Jurkat, Clone E6-1 (cell line): ENCODE data around the gene AMH.

Experiments used
- DNase-seq: peaks from one replicate; pipeline ENCODE4 v3.0.0-alpha.2; 2011; ENCODE audit warnings: low read depth, low spot score
- H3K4me3 ChIP-seq: 2 replicates; pipeline ENCODE4 v1.5.1; 2011; ENCODE audit warnings: mild to moderate bottlenecking, low read length, control low read depth, moderate library complexity

AMH gene

DNA sequence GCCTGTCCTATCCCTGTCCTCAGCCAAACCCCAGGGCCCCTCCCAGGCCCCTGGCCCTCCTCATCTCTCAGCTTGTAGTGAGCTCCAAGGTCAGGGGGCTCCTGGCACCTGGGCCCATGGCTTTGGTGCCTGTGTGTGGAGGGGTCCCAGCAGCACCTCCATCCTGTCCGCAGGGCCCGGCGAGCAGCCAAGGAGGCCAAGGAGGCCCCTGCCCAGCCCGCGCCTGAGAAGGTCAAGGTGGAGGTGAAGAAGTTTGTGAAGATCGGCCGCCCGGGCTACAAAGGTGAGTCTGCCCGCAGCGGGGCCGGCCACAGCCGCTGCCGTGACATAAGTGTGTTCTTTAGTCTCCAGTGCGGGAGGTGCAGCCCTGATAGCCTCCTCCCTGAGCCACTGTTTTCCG lies 3.9 kb upstream of the AMH start:
- DNase-seq: no peak
- H3K4me3 ChIP-seq: no peak overlapping the region

DNA sequence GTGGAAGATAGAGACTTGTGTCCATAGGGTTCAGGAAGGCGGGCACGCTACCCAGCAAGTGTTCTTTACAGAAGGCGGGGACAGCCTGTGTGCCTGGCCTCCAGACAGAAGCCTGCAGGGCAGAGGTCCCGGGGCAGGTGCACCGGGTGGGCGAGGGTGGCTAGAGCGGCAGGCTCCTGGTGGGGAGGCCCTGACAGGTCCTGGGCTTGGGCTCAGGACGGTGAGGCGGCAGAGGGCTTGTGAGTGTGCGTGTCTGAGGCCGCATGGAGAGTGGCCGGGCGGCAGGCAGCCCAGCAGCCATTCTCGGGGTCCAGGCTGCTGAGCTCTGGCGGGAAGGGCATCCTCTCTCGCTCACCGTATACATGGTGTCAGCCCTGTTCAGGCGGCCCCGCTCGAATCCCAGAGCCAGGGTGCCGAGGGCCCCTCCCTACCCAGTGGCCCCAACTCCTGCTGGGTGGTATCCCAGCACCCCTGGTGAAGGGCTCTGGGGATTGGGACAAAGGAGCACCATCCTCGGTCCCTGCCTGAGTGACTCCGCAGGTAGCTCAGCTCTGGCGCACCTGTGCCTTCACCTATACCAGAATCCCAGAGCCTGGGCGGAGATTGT lies 3.0 kb upstream of the AMH start:
- no peak for DNase-seq
- no peak overlapping the region for H3K4me3 ChIP-seq

DNA sequence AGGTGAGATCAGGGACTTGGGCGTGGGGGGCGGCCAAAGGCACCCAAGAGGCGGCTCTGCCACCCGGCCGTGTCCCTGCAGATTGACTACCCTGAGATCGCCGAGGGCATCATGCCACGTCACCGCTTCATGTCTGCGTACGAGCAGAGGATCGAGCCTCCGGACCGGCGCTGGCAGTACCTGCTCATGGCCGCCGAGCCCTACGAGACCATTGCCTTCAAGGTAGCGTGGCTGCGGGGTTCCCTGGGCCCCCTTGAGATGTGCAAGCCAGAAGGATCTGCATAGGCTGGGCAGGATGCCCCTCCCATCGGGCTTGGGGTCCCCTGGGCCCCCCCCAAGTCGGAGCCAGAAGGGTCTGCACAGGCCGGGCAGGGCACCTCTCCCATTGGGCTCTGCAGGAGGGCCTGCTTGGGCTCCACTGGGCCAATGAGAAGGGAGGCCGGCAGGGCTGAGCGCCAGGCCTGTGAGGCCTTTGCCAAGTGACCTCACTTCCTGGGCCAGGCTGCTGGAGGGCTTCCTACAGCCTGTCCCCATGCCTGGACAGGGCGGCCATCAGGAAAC lies 2.2 kb upstream of the AMH start:
- no peak for DNase-seq

DNA sequence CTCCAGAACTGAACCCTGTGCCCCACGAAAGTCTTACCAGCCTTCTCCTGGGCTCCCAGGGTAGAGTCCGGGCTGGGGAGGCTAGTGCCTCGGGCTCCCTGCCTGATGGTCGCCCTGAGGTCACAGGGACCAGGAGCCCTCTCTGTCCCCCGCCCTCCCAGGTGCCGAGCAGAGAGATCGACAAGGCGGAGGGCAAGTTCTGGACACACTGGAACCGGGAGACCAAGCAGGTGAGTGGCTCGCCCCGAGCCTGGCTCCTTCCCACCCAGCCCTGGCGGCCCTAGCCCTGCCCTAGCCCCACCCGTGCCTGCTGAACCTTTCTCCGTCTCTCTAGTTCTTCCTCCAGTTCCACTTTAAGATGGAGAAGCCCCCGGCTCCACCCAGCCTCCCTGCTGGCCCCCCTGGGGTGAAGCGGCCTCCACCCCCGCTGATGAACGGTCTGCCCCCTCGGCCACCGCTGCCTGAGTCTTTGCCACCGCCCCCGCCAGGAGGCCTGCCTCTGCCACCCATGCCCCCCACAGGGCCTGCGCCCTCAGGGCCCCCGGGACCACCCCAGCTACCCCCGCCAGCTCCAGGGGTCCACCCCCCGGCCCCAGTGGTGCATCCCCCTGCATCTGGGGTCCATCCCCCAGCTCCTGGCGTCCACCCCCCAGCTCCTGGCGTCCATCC lies 1.6 kb upstream of the AMH start:
- no peak overlapping the region for H3K4me3 ChIP-seq
- no peak for DNase-seq

More for the DNA sequence above, 2.2 kb upstream of the AMH start:
- no peak overlapping the region for H3K4me3 ChIP-seq

DNA sequence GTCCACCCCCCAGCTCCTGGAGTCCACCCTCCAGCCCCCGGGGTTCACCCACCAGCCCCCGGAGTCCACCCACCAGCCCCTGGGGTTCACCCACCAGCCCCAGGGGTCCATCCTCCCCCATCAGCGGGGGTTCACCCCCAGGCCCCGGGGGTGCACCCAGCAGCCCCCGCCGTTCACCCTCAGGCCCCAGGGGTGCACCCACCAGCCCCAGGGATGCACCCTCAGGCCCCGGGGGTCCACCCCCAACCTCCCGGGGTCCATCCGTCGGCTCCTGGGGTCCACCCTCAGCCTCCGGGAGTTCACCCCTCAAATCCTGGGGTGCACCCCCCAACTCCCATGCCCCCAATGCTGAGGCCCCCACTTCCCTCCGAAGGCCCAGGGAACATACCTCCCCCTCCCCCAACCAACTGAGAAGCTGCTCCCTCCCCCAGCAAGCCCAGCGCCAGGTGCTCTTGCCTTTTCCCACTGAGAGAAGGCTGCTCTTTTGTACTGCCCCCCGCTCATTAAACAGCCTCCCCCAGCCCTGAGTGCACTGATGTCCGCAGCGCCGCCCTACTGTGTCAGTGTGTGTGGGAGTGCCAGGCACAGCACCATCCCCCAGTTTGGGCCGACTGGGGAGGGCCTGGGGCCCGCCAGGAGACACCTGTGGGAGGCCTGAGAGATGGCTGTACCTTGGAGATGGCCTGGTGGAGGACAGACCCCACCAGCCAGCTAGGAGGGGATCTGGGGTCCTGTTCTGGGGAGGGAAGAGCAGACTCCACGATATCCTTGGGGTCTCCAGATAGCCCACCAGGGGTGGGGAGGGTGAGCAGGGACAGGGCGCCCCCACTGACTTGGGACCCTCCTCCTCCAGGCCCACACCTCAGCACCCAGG lies 750 bp upstream of the AMH start:
- no peak overlapping the region for H3K4me3 ChIP-seq
- DNase-seq: no peak

DNA sequence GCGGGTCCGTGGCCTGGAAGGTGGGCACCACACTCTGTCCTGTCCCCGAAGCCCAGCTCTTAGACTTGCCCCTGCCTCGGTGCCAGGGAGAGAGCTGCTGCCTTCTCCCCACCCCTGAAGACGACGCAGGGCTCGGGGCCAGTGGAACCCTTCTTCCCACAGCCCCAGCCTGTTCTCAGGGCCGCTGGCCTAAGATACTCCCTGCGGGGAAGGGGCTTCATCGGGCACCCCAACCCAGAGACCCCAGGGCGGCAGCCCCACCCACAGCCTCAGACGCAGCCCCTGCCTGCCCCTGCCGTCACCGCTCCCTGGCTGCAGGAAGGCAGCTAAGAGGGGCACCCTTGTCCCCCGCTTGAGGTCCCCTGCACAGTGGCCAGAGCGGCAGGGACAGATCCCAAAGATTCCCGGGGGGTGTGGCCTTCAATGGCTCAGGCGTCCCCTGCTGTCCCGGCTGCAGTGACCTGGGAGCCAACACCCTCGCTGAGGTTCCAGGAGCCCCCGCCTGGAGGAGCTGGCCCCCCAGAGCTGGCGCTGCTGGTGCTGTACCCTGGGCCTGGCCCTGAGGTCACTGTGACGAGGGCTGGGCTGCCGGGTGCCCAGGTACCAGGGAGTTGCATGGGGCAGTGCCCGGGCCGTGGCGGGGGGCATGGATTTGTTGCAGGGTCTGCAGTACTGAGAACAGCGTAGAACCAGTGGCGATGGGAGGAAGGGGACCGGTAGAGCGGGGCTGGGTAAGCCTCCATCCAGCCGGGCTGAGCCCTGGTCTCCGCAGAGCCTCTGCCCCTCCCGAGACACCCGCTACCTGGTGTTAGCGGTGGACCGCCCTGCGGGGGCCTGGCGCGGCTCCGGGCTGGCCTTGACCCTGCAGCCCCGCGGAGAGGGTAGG lies 1.0 kb downstream of the AMH start:
- DNase-seq: no peak
- H3K4me3 ChIP-seq: no peak overlapping the region

DNA sequence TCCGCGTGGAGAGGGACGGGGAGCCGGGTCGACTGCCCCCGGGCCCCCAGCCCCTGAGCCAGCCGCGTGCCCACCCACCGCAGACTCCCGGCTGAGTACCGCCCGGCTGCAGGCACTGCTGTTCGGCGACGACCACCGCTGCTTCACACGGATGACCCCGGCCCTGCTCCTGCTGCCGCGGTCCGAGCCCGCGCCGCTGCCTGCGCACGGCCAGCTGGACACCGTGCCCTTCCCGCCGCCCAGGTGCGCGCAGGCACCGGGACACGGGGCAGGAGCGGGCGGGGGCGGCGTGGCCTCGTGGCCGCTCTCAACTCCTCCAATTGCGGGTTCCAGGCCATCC lies 1.6 kb downstream of the AMH start:
- no peak overlapping the region for H3K4me3 ChIP-seq
- no peak for DNase-seq

DNA sequence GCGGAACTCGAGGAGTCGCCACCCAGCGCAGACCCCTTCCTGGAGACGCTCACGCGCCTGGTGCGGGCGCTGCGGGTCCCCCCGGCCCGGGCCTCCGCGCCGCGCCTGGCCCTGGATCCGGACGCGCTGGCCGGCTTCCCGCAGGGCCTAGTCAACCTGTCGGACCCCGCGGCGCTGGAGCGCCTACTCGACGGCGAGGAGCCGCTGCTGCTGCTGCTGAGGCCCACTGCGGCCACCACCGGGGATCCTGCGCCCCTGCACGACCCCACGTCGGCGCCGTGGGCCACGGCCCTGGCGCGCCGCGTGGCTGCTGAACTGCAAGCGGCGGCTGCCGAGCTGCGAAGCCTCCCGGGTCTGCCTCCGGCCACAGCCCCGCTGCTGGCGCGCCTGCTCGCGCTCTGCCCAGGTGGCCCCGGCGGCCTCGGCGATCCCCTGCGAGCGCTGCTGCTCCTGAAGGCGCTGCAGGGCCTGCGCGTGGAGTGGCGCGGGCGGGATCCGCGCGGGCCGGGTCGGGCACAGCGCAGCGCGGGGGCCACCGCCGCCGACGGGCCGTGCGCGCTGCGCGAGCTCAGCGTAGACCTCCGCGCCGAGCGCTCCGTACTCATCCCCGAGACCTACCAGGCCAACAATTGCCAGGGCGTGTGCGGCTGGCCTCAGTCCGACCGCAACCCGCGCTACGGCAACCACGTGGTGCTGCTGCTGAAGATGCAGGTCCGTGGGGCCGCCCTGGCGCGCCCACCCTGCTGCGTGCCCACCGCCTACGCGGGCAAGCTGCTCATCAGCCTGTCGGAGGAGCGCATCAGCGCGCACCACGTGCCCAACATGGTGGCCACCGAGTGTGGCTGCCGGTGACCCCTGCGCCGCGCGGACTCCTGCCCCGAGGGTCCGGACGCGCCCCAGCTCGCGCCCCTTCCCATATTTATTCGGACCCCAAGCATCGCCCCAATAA lies 2.3 kb downstream of the AMH start:
- no peak overlapping the region for H3K4me3 ChIP-seq
- no peak for DNase-seq

DNA sequence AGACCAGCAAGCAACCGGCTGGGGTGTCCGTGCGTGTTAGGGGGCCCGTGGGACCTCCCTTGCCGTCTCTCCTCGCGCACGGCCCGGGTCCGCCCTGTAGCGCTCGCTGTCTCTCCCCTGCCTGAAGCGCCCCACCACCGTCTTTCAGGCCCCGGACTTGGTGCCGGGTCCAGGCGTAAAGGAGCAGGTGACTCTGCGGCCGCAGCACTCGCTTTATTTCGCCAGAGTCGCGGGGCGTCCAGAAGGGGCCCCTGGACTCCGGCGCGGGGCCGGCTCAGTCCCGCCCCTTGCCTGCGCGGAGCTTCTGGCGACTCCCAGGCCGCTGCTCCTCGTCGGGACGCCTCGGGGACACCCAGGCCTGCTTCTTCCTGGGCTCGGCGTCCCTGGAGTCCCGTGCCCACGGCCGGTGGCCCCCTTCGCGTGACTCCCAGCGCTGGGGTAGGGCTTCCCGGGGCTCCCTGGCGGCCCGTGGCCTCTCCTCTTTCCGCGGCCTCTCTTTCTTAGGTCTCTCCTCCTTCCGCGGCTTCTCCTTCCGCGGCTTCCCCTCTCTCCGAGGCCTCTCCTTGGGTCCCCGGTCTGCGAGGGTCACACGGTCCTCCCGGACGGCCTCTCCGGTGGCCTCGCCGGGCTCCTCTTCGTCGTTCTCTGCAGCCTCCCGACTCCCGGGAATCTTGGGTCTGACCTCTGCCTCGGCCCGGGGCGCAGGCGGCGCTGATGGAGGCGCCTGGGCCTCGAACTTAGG lies 3.1 kb downstream of the AMH start:
- no peak for DNase-seq
- H3K4me3 ChIP-seq: no peak overlapping the region

DNA sequence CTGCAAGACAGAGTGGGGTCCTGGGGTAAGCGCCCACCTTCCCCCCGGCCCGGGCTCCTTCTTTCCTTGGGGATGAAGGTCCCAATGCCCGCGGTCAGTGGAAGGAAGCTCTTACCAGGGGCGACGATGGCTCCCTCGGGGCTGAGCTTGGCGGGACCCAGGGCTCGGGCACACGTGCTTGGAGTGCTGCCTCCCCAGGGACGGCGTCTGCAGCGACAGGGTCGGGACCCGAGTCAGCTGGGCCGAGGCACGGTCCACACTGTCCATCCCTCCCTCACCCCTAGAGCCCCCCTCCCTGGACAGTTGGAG lies 3.6 kb downstream of the AMH start:
- no peak overlapping the region for H3K4me3 ChIP-seq

DNA sequence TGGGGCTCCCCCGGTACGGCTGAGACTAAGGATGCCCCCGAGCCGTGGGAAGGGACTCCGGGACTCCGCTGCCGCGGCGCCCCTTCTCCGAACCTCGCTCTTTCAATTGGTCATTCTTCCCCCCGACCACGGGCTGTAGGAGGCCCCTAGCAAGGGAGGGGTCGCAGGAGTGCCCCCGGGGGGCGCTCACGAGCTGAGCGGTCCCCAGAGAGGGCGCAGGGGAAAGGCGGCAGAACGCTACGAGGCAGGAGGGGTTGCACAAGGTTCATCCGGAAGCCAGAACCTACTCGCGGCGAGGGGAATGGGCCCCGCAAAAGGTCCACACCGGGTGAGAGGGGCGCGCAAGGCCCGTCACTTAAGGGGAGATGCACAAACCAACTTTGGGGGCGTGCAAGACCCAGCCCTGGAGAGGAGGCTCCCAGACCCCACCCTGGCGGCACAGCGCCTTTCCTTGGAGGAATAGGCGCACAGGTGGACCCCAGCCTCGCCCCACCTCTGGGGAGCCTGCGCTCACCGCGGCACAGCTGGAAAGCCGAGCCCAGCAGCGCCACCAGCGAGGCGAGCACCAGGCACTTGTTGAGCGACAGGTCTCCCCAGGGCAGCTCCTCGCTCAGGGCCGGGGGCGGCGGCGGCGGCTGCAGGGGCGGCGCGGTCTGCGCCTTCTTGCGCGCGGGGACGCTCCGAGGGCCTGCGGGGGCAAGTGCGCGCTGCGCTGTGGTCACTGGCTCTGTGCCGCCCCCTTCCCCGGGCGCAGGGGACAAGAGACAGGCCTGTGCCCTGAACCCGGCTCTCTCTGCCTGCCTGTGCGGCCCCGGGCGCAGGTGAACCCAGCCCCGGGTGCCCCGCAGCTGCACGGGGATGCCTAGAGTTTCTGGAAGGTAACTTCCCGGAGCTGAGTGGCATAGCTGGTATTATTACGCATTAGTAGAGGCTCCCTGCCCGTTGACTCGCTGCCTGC lies 4.3 kb downstream of the AMH start:
- DNase-seq: no peak

More for the DNA sequence above, 3.6 kb downstream of the AMH start:
- no peak for DNase-seq

DNA sequence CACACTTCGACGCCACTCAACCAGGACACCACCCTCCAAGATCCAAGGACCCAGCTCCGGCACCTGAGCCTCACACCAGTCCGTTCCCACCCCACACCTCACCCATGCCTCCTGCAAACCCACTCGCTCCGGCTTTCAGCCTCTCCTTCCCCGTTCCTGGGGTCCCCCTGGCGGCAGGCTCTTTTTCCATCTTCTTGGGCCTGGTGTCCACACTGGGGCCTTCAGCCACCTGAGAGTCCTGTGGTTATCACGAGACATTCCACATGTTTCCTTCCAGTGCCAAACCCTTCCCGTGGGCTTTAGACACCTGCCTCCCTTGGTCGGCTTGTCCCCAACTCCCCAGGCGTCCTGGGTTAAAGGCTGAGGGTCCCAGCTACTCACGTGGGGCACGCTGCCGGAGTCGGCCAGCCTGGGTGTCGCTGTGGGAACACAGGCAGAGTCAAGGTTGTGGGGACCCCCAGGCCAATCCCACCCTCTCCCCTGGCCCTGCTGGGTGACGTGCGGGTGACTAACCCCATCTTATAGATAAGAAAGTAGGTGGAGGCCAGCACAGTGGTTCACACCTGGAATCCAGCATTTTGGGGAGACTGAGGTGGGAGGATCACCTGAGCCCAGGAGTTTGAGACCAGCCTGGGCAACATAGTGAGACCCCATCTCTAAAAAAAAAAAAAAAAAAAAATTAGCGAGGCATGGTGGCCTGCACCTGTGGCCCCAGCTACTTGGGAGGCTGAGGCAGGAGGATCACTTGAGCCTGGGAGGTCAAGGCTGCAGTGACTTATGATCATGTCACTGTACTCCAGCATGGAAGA lies 5.1 kb downstream of the AMH start:
- DNase-seq: no peak
- no peak overlapping the region for H3K4me3 ChIP-seq

More for the DNA sequence above, 4.3 kb downstream of the AMH start:
- no peak overlapping the region for H3K4me3 ChIP-seq

DNA sequence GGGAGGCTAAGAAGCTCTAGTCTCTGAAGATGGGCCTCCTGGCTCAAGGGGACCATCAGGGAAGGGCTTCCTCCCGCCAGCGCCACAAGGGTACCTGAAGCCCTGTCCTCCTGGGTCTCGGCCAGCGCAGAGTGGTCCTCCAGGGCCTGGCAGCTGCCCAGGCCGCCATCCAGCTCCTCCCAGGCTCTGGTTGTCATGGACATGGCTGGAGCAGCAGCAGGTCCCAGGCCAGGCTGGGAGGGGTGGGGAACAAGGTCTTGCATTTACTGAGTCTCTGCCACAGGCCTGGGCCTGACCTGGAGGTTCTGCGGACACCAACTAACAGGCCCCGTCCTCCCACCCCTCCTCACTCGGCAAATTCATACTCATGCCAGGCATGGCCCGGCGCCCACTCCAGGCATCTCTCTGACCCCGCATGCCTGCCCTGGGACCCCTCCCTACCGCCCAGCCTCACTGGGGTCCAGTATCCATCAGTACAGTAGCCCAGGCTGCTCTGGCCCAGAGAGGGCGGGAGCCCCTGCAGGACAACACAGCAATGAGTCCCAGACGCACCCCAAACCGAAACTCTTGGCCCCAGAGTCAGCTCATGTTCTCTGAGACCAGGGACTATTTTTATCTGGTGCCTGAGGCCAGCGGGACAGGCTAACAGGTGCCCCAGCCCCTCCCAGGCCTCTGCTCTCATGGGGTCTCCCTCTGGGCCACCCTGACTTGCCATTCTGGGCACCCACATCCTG lies 6.2 kb downstream of the AMH start:
- no peak overlapping the region for H3K4me3 ChIP-seq
- no peak for DNase-seq

DNA sequence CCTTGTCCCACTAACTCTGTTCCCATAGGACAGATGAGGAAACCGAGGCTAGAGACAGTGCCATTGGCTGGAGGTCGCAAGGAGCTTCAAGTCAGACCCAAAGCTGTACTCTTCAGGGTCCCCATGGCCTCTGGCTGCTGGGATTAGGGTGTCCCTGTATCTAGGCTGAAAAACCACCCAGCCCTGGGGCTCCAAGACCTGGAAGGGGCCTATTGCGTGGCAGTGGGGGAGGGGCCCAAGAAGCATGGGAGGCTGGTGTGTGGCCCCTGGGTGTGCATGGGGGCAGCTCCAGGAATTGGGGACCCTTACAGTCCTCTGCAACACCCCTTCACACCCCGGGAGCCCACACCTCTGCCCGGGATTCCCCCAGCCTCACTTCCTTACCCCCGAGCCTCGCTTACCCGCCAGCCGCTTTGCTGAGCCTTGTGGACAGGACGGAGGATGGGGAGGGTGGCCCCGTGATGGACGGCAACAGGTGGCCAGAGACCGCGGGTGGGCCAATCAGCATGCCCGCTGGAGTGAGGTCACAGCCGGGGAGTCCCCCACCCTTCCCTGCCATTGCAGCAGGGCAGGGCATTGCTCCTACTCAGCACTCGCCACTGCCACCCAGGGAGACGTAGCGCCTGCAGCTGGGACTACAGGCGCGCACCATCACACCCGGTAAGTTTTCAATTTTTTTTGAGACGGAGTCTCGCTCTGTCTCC lies 7.0 kb downstream of the AMH start, which contains the start of gene JSRP1:
JSRP1 (minus strand) TSS at position 436 of the 704 bp plus-strand sequence. CDS start 1,103 bp downstream, outside the sequence.
- H3K4me3 ChIP-seq: no peak within 1 kb of the TSS
- no peak for DNase-seq
